ENCODE data around the gene SPATA45. TPM values are rescaled to one million over a fixed set of nuclear protein-coding genes. Genes with fewer than 3 reads are reported as not detected.

The SPATA45 gene
- total RNA-seq (2022; extraction: Qiagen RNA extraction): 0.28 TPM in 2 of 5 replicates, not detected in the others

DNA sequence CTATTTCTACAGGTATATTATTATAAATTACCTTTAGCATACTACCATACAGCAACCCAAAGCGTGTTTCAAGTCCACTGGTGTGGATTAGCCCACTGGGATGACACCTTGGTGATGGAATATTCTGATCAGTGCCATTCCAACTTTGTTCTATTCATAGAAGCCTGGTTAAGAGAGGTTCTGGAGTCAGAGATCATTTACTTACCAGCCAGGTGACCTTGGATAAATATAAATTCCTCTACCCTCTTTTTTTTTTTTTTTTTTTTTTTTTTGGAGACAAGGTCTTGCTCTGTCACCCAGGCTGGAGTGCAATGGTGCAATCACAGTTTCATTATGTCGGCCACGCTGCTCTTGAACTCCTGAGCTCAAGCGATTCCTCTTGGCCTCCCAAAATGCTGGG, at the start of gene SPATA45:
Gene SPATA45 (minus strand): TSS at position 101 of the 400 bp plus-strand sequence. CDS start 11,500 bp downstream, outside the sequence.

GRCh38 chr1:212857992-212858460, 10.6 kb upstream of the SPATA45 start, which contains the start of gene FLVCR1:
Gene FLVCR1, plus strand, starts transcription at chr1:212858275. Its CDS starts 178 bp downstream, at chr1:212858453.

DNA sequence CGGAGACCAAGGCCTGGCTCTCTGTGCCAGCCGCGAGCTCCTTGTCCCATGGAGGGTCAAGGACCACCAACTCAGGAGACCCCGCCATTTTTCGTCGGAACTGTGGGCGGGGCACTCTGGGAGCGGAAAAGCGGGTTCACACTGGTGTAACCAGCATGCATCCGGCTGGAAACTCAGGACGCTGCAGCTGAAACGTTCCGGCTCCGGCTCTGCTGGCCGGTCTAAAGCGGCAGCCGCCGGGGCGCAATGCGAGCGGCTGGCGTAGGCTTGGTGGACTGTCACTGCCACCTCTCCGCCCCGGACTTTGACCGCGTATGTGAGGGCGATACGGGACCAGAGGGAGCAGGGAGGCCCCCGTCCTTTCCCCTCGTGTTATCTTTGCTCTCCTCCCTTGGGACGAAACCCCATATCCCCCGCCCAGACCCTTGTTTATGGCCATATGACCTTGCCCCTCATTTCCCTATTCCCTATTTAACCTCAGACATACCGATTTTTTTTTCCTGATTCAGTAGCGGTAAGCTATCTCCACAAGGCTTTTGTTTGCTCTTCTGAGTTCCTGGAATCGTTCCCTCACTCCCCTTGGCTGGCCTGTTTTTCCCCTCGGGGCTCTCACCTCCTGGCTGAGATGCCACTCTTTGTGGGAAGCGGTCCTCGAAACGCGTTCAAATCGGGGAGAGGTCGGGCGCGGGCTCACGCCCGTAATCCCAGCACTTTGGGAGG, 55.6 kb downstream of the SPATA45 start, which contains the start of the genes NSL1 and TATDN3:
Gene NSL1 (minus strand): TSS at position 102 of the 720 bp plus-strand sequence. CDS start 14 bp downstream, at position 88.
Gene TATDN3 (plus strand): TSS at position 219 of the 720 bp plus-strand sequence. CDS start 28 bp downstream, at position 247.

Other genes starting within 250 kb of the SPATA45 start
- 24.9 to 41.0 TPM (median 38.6 TPM) in 5 replicates for gene ATF3, start 238.9 kb downstream of the SPATA45 start, total RNA-seq (2022; extraction: Qiagen RNA extraction)
- gene BATF3, start 147.8 kb downstream of the SPATA45 start, total RNA-seq (2022; extraction: Qiagen RNA extraction): 20.0 to 35.4 TPM (median 33.7 TPM) in 5 replicates
- gene NSL1, start 55.9 kb downstream of the SPATA45 start, total RNA-seq (2022; extraction: Qiagen RNA extraction): 28.9 to 40.1 TPM (median 30.3 TPM) in 5 replicates
- 11.4 to 15.5 TPM (median 12.1 TPM) in 5 replicates for gene TATDN3, start 55.8 kb downstream of the SPATA45 start, total RNA-seq (2022; extraction: Qiagen RNA extraction)
- 14.3 to 18.3 TPM (median 15.8 TPM) in 5 replicates for gene FLVCR1, start 10.6 kb upstream of the SPATA45 start, total RNA-seq (2022; extraction: Qiagen RNA extraction)
- gene VASH2, start 102.9 kb upstream of the SPATA45 start, total RNA-seq (2022; extraction: Qiagen RNA extraction): 2.8 to 4.0 TPM (median 3.7 TPM) in 5 replicates
- gene ANGEL2, start 168.2 kb upstream of the SPATA45 start, total RNA-seq (2022; extraction: Qiagen RNA extraction): 14.1 to 19.8 TPM (median 16.6 TPM) in 5 replicates
- gene RPS6KC1, start 203.6 kb upstream of the SPATA45 start, total RNA-seq (2022; extraction: Qiagen RNA extraction): 8.3 to 12.4 TPM (median 10.9 TPM) in 5 replicates